Right ventricle myocardium inferior (tissue), 1 donor: ENCODE measurements around the gene CWF19L2. TPM values are rescaled to one million over a fixed set of nuclear protein-coding genes. Genes with fewer than 3 reads are reported as not detected.

Experiments
- ATAC-seq: fragments of 200-7000 bp; cut with Tn5 transposase; one replicate; pipeline ENCODE4 v1.9.1; 2020; ENCODE audit warnings: mild to moderate bottlenecking, moderate library complexity
- DNase-seq: peaks from one replicate; pipeline ENCODE4 v3.0.0; 2021; ENCODE audit errors: missing footprints
- intact Hi-C: fragments of 100-400 bp; cut with DNase I; formaldehyde crosslinking; loops from one replicate; pipeline ENCODE4 v1.11.0; 2022
- total RNA-seq: library from RNA; stranded (reverse); fragmentation: NEBNext Ultra II Directional; extraction: Animal tissue kit (Norgen Biotek cat#: 25700); gene quantifications from one replicate; pipeline ENCODE4 v1.2.1, GENCODE V29; 2021
- donor health status: DM: no; HTN: yes; CAD: no; lungs with severe emphysema.

The CWF19L2 gene
- total RNA-seq, 1 donor from 2014 or later: 10.0 TPM

DNA sequence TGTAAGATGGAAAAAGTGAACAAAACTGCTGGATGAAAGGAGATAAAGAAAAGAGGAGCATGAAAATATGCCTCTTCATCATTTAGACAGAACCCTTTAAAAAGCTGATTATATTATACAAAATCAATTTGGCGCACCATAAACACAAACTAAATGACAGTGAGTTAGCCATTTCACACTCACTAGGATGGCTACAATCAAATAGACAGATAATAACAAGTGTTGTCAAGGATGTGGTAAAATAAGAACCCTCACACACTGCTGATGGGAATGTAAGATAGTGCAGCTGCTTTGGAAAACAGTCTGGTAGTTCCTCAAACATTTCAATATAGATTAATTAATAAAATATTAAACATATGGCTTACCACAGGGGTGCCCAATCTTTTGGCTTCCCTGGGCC, 99.7 kb downstream of the CWF19L2 start:
- DNase-seq (no peak), ATAC-seq (no peak)
- intact Hi-C loops: no loop called here

DNA sequence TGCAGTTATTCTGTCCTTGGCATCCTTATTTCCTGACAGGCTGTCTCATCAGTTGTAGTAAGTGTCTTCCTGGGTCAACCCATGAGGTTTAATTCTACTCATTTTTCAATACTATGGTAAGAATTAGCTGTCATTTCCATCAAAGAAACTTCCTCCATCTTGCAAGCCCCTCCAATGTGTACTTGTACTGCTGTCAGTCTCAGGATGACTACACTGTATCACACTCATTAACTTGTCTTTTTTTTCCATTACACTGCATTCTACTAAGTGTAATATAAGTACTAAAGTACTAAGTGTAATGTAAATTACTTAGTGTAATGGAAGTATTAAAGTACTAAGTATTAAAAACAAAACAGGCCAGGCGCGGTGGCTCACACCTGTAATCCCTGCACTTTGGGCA, 102.8 kb downstream of the CWF19L2 start:
- no peak for ATAC-seq
- DNase-seq: no peak
- intact Hi-C loops: no loop called here

DNA sequence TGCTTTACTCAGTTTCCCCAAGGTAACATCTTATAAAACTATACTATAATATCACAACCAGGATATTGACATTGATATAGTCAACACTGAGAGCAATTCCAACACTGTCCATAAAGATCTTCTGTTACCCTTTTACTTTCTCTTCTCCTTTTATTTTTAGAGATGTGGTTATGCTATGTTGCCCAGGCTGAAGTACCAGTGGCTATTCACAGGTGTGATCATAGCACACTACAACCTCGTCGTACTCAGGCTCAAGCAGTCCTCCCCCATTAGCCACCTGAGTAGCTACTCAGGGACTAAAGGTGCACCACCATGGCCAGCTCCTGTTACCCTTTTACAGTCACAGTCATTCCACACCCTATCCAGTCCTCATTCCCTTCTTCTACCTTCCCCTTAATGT, 119.7 kb downstream of the CWF19L2 start:
- ATAC-seq (no peak), DNase-seq (no peak)
- intact Hi-C loops: no loop called here

DNA sequence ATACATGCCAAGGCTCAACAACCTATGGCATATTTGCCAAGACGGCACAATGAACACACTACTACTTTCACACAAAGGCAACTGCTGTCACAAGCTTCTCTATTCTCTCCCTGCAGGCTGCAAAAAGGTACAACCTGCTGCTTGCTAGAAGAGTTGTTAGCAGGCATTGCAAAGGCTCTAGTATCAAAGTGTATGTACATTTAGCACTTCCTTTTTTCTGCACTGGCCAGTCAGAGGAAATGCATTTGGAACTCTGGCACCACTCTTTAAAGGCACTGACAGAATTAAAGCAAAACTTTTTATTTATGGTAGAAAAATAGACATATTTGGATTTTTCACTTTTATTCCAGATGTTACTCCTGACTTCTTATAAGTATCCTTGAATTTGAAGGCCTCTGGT, 125.9 kb downstream of the CWF19L2 start:
- DNase-seq: no peak
- intact Hi-C loops: no loop called here
- no peak for ATAC-seq

DNA sequence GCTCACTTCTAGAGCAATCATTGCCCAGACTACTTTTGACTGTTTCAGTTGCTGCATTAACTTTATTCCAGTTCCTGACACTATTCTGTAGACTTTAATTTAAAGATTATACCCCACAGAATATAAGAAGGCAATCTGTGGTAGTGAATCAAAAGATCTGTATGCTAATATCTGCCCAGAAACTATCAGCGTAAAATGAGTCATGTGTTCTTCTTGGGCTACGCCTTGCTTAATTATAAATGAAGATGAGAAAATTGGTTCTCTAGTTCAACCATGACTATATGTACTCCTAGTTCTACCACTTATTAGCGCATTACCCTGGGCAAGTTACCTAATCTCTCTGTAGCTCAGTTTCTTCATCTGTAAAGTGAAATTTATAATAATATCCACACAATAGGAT, 128.5 kb downstream of the CWF19L2 start:
- ATAC-seq (no peak), DNase-seq (no peak)
- intact Hi-C loops: no loop called here

DNA sequence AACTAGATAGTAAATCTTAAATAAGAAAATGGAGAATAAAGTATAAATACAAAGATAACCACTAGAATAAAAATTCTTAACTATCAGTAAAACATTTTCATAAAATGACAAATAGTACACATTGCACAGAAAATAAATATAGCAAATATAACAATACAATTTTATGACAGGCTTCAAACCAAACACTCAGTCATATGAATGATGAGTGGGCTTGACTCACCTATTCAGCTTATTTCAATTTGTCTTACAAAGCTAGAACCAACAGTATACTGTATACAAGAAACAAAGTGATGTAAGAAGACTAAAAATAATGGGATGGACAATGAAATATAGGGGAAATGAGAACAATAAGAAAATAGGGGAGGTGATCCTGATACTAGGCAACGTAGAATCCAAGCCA, 141.2 kb downstream of the CWF19L2 start:
- ATAC-seq: no peak

DNA sequence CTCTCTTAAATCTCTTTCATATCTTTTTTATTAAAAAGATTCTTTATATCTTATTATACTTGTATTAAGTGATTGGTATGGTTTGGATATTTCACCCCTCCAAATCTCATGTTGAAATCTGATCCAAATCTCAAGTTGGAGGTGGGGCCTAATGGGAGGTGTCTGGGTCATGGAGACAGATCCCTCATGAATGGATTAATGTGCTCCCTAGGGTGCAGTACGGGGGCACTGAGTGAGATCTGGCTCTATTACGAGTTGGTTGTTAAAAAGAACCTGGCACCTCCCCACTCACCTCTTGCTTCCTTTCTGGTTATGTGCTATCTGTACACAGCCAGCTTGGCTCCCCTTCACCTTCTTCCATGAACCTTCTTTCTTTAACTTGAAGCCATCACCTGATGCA, 149.6 kb downstream of the CWF19L2 start:
- DNase-seq (no peak), ATAC-seq (no peak)
- intact Hi-C loops: no loop called here

More for the DNA sequence above, 141.2 kb downstream of the CWF19L2 start:
- no peak for DNase-seq
- intact Hi-C loops: no loop called here

DNA sequence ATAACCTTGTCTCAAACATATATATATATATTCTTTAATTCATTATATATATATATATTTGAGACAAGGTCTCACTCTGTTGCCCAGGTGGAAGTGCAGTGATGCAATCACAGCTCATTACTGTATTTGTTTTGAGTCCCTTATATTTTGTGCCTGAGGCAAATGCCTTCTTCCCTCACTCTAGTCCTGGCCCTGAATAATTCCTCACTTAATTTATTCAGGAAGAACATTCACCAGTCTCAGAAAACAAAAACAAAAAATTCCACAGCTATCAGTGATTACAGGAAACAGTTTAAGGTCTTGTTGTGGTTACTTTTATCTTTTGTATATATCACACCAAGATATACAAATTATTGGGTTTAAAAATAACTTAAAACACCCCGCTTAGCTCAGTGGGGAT, 155.7 kb downstream of the CWF19L2 start:
- intact Hi-C loops: no loop called here
- no peak for DNase-seq
- no peak for ATAC-seq

DNA sequence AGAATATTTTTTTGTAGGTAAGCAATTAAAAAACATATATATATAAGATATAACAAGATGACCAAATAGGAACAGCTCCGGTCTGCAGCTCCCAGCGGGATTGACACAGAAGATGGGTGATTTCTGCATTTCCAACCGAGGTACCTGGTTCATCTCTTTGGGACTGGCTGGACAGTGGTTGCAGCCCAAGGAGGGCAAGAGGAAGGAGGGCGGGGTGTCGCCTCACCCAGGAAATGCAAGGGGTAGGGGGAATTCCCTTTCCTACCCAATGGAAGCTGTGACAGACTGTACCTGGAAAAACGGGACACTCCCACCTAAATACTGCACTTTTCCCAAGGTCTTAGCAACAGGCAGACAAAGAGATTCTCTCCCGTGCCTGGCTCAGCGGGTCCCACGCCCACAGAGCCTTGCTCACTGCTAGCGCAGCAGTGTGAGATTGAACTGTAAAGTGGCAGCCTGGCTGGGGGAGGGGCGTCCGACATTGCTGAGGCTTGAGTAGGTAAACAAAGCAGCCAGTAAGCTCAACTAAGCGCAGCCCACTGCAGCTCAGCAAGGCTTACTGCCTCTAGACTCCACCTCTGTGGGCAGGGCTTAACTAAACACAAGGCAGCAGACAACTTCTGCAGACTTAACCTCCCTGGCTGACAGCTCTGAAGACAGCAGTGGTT, 163.8 kb downstream of the CWF19L2 start:
- intact Hi-C loops: no loop called here
- no peak for DNase-seq
- ATAC-seq: no peak

DNA sequence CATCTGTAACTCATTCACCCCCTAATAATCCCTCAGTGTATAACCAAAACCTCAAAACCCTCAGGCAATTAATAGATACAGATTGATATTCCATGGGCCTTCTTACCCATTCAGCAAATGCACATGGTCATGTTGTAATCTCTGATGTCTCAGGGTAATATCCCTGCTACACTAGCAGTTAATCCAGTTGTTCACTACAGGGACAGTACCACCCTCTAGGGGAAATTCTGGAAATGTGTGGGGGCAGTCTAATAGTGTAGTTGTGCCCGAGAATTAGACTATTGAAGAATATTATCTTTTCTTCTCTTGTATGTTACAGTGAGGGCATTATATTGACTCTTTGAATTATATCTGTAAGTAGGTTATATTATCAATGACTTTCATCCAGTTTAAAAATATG, 175.4 kb downstream of the CWF19L2 start:
- DNase-seq (no peak), ATAC-seq (no peak)
- intact Hi-C loops: no loop called here

Other genes with a start within 250 kb of the CWF19L2 start
- gene ALKBH8, start 107.9 kb upstream of the CWF19L2 start, total RNA-seq: 5.5 TPM
- gene ELMOD1, start 133.3 kb upstream of the CWF19L2 start, total RNA-seq: 0.41 TPM